Measurements from ENCODE around the gene NMNAT3. TPM values are rescaled to one million over a fixed set of nuclear protein-coding genes. Genes with fewer than 3 reads are reported as not detected.

The NMNAT3 gene
- total RNA-seq, 1 donor: 1.8 TPM

- DNase-seq (ENCODE audit: low read depth): no peak
- TF ChIP-seq CTCF (IDR thresholded peaks at IDR 0.05; ENCODE audit: insufficient read depth, low read length): no peak
- H3K4me3 ChIP-seq (ENCODE audit: low read depth, low read length): no peak overlapping the region
Measured at GRCh38 chr3:139710212-139710611, 32.4 kb upstream of the NMNAT3 start.

GRCh38 chr3:139705631-139706030 lies 27.9 kb upstream of the NMNAT3 start:
- TF ChIP-seq CTCF (IDR thresholded peaks at IDR 0.05; ENCODE audit: insufficient read depth, low read length): no peak
- no peak for DNase-seq (ENCODE audit: low read depth)
- no peak overlapping the region for H3K4me3 ChIP-seq (ENCODE audit: low read depth, low read length)

- no peak overlapping the region for H3K4me3 ChIP-seq (ENCODE audit: low read depth, low read length)
- DNase-seq (ENCODE audit: low read depth): no peak
Measured at GRCh38 chr3:139696314-139696604, 18.5 kb upstream of the NMNAT3 start.

GRCh38 chr3:139695426-139696313 lies 17.9 kb upstream of the NMNAT3 start:
- no peak for DNase-seq (ENCODE audit: low read depth)
- no peak for TF ChIP-seq CTCF (IDR thresholded peaks at IDR 0.05; ENCODE audit: insufficient read depth, low read length)
- no peak overlapping the region for H3K4me3 ChIP-seq (ENCODE audit: low read depth, low read length)

More at GRCh38 chr3:139696314-139696604, 18.5 kb upstream of the NMNAT3 start:
- TF ChIP-seq CTCF (IDR thresholded peaks at IDR 0.05; ENCODE audit: insufficient read depth, low read length): no peak

GRCh38 chr3:139695007-139695406 lies 17.2 kb upstream of the NMNAT3 start:
- no peak overlapping the region for H3K4me3 ChIP-seq (ENCODE audit: low read depth, low read length)
- no peak for DNase-seq (ENCODE audit: low read depth)
- TF ChIP-seq CTCF (IDR thresholded peaks at IDR 0.05; ENCODE audit: insufficient read depth, low read length): no peak

- no peak for DNase-seq (ENCODE audit: low read depth)
- no peak overlapping the region for H3K4me3 ChIP-seq (ENCODE audit: low read depth, low read length)
- TF ChIP-seq CTCF (IDR thresholded peaks at IDR 0.05; ENCODE audit: insufficient read depth, low read length): no peak
Measured at GRCh38 chr3:139694542-139694941, 16.8 kb upstream of the NMNAT3 start.

GRCh38 chr3:139691619-139692018 lies 13.8 kb upstream of the NMNAT3 start:
- no peak for TF ChIP-seq CTCF (IDR thresholded peaks at IDR 0.05; ENCODE audit: insufficient read depth, low read length)

More at GRCh38 chr3:139691619-139692018, 13.8 kb upstream of the NMNAT3 start:
- no peak overlapping the region for H3K4me3 ChIP-seq (ENCODE audit: low read depth, low read length)
- DNase-seq (ENCODE audit: low read depth): no peak

Data from fibroblast of the aortic adventitia (primary cell).